GM18909 (cell line): ENCODE measurements around the gene TRMT1.
"Not testable (repeated sequence)": the region's sequence is repeated elsewhere in the genome, so short reads cannot be mapped to it uniquely, and the experiment has no call there.

ENCODE experiments used
- ATAC-seq: cut with Tn5 transposase; IDR thresholded peaks from one replicate; pipeline ENCODE4 v1.9.1; 2021; ENCODE audit warnings: mild to moderate bottlenecking; ENCODE audit not compliant: unreplicated experiment, poor library complexity

The TRMT1 gene

DNA sequence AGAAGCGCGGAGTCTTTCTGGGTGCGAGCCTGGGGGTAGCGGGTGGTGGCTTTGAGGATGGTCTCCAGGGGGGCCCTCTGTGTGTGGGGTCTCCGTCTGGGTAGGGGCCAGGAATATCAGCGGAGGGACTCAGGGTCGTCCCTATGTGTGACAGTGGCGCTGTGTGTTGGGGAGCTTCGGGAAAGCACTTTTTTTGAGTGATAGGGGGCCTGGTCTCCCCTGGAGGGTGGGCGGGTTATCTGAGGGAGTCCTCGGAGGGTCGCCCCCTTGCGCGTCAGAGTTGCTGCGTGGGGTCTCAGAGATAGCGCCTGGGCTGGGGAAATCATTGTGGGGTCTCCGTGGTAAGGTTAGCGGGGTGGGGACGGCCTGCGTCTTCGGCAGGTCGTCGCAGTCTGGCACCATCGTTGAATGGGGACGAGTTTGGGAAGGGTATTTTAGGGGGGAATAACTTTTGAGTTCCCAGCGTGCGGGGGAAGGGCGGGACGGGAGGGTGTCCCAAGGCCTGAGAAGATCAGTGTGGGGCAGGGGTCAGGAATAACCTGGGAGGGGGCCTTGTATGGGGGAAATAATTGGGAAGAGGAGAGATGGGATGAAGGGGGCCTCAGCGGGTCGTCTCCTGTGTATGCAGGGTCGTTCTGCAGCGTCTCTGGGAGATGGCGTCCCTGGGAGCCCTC, 34.5 kb upstream of the TRMT1 start:
- no peak for ATAC-seq

- ATAC-seq: peak; percentile 36
Observed at GRCh38 chr19:13150187-13150930, 33.8 kb upstream of the TRMT1 start, which contains the start of the genes IER2 and STX10. IER2 (plus strand) TSS chr19:13150411; CDS start chr19:13153187, 2,776 bp downstream. STX10 (minus strand) TSS chr19:13150375; CDS start chr19:13150173, 202 bp downstream.

DNA sequence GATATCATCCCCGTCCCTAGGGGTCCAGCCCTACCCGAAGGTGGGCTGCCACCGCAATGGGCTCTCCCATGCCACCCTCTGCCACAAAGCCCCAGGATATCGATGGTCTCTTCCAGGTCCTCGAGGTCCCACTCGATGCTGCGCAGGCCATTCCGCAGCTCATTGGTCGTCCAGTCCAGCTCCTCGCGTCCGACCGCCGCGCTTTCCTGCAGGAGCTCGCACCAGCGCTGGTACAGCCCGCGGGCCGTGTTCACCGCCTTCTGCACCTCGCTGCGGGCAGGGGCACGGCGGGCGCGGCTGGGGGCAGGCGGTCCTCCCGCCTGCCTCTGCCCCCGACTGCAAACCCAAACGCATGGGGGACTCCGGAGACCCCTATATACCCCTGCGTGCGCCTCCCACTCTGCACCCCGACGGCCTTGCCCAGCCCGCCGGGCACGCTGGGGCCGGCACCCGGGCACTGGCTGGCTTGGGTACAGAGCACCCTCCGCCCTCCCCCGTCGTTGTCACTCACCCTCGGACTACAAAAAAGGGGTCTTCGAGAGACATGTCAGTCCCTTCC, 33.2 kb upstream of the TRMT1 start:
- peak; percentile 0 for ATAC-seq

GRCh38 chr19:13149173-13149627, 32.7 kb upstream of the TRMT1 start:
- not testable (repeated sequence) for ATAC-seq

- no peak for ATAC-seq
Observed at GRCh38 chr19:13146763-13147563, 30.4 kb upstream of the TRMT1 start.

DNA sequence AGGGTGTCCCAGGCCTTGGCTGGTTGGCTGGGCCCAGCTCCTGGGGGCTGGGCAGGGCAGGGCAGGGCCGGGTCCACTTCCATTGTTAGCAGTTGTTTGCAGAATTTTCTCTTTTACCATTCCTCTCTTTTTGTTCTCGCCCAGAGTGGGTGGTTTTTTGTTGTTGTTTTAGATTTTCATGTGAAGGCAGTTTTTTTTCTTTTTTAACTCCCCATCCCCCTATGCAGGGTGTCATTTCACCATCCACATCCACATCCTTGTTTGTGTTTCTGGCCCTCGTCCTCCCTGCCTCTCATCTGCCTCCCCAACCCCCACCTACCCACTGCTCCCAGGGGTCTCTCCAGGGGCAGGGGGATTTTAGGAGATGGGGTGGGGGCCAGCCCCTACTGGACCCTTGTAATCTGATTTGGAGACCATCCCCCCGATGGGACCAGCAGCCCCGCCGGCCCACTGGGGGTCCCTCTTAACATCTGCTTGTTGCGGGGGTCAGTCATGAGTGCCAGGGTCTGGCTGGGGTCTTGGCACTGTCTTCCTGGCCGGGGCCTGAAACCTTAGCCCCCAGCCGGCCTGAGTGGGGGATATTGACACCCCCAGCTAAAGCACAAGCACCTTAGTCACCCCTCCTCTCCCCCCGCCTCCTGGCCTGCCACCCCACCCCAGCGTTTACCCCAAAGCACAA, 23.2 kb upstream of the TRMT1 start:
- ATAC-seq: no peak

DNA sequence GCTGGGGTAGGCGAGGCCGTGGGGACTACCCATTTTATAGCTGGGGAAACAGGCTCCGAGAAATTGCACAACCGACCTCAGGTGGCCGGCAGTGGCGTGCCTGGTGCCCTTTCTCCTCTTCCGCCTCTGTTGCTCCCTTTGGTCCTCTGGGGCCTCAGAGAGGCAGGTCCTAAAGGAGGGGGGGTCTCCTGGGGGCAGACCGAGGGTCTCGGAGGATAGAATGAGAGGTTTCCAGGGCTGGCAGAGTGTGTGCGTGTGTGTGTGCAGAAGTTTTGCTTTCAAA, 22.3 kb upstream of the TRMT1 start:
- ATAC-seq: no peak

- ATAC-seq: no peak
Observed at GRCh38 chr19:13138171-13138915, 21.8 kb upstream of the TRMT1 start.

DNA sequence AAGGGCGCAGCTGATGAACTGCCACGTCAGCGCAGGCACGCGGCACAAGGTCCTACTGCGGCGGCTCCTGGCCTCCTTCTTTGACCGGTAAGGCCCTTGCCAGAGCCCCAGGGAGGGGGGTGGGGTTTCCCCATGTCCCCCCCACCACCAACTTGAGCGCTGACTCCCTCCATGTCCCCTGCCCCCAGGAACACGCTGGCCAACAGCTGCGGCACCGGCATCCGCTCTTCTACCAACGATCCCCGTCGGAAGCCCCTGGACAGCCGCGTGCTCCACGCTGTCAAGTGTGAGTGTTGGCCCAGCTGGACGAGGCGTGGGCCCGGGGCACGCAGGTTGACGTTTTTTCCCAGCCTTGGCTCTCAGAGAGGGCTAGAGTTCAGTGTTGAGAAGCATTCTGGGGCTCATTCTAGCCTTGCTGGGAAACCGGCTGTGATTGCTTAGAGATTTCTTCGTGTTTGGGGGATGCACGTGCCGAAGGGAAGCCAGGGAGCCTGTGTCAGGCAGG, 20.8 kb upstream of the TRMT1 start:
- ATAC-seq: no peak

DNA sequence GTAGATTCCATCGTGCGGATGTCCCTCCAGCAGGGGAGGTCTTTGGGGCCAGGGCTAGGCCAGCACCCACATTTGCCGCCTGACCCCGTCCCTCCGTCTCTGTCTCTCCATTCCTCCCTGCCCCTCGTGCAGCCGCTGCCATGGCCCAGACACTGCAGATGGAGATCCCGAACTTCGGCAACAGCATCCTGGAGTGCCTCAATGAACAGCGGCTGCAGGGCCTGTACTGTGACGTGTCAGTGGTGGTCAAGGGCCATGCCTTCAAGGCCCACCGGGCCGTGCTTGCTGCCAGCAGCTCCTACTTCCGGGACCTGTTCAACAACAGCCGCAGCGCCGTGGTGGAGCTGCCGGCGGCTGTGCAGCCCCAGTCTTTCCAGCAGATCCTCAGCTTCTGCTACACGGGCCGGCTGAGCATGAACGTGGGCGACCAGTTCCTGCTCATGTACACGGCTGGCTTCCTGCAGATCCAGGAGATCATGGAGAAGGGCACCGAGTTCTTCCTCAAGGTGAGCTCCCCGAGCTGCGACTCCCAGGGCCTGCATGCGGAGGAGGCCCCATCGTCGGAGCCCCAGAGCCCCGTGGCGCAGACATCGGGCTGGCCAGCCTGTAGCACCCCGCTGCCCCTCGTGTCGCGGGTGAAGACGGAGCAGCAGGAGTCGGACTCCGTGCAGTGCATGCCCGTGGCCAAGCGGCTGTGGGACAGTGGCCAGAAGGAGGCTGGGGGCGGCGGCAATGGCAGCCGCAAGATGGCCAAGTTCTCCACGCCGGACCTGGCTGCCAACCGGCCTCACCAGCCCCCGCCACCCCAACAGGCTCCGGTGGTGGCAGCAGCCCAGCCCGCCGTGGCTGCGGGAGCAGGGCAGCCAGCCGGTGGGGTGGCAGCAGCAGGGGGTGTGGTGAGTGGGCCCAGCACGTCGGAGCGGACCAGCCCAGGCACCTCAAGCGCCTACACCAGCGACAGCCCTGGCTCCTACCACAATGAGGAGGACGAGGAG, 18.8 kb upstream of the TRMT1 start:
- ATAC-seq: no peak

DNA sequence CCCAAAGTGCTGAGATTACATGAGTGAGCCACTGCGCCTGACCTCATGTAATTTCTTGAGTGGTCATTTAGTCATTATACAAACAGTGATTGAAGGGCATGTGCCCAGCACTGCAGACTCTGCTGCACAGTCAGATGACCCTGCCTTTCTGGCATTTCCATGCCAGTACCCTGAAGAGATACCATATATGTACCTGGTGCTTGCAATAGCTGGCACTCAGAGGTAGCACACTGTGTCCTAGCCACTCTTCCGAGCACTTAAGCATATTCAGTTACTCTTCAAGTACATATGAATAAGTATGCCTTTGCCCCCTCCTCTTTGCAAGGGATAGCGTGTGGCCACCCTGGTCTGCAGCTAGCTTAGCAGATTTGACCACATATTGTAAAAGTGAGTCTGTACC, 18.1 kb upstream of the TRMT1 start:
- ATAC-seq: no peak

GRCh38 chr19:13133241-13133870, 16.8 kb upstream of the TRMT1 start:
- no peak for ATAC-seq

GRCh38 chr19:13132471-13133180, 16.1 kb upstream of the TRMT1 start:
- no peak for ATAC-seq

DNA sequence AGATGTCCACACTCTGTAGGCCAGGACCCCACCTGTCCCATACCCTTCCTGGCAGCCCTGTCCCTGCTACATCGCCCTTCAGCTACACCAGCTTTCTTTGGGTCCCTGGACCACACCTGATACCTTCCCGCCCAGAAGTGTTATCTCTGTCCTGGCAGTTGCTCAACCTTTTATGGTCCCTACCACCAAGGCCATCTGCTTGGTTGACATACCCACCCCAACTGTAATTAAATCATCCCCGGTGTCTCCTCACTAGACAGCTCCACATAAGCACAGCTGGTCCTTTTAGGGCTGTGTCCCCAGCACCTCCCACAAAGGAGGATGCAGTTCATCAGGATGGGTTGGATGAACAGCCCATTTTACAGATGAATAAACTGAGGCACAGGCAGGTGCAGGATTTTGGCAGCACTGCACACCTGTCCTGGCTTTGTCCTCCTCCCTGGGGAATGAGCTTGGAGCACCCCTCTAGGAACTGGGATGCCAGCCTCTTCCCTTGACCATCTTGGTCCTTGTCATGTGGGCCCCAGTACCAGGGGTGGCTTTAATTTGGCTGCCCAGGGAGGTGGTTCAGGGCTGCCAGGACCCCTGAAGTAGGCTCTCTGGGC, 14.4 kb upstream of the TRMT1 start:
- ATAC-seq: no peak

DNA sequence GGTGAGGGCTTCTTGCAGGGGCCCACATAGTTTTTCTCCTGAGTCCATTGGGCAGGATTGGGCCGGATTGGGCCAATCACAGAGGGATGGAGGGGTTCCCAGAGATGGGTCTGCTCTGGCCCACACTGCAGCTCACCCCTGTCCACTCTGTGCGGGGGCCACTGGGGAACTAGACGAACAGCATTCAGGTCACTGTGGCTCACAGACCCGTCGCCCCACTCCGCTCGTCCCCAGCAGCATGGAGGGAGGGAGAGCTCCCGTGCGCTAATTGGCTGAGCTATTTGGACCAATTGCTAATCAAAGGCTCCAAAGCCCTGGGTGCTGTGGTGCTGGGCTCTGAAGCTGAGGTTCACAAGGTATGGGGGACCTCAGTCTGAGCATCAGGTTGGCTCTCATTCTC, 12.8 kb upstream of the TRMT1 start:
- no peak for ATAC-seq

- no peak for ATAC-seq
Observed at GRCh38 chr19:13128583-13128982, 12.0 kb upstream of the TRMT1 start.
